Uterus (tissue), 2 donors: ENCODE measurements around the gene PRMT7.

ENCODE experiments used
- POLR2A ChIP-seq, 2 donors: fragments of 450-650 bp; IDR thresholded peaks; one replicate each; pipeline ENCODE4 v1.6.1; 2016; ENCODE audit warnings: antibody characterized with exemption in 2 of 2, mild to moderate bottlenecking in 1 of 2, moderate library complexity in 1 of 2
- TF ChIP-seq, protein P1 (sequence below), 4 experiments: fragments of 200-600 bp in 2 of 4; fragments of 450-650 bp in 2 of 4; sonication (generic) in 2 of 4; IDR thresholded peaks; one replicate each; pipeline ENCODE4 v1.5.1; 2016 to 2019; ENCODE audit warnings: antibody characterized with exemption in 4 of 4, mild to moderate bottlenecking in 2 of 4, moderate library complexity in 1 of 4

DNA sequence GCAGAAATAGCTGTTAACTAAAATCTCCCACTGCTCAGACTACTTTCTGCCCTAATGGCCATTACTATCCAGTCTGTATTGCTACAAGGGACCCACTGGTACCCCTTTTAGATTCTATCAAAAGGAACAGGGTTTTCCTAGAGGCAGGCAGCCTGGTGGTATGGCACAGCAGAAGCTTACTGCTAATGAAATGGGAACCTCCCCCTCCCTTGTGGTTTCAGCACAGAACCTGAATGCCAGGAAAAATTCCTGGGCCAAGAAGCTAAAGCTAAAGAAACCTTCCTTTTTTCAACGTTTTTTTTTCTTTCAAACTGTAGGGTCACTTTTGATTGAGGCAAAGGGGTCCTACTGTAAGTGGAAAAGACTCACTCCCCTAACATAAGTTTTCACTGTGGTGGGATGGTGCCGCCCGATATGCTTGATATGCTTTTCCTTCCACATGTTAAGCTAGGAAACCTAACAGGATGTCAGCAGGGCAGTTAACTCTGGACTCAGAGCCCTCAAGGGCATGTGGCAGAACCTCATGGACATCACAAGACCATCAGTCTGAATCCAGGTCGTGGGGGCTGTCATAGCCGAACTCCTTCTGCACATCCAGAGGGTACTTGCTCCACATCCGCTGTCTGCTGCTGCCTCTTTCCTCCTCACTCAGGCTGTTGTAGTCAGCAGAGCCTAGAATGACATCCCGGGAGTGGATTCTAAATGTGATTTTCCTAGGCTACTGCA lies 9.9 kb upstream of the PRMT7 start:
- TF ChIP-seq POLR2A (IDR thresholded peaks at IDR 0.05), result no peak
- TF ChIP-seq, protein P1, sequence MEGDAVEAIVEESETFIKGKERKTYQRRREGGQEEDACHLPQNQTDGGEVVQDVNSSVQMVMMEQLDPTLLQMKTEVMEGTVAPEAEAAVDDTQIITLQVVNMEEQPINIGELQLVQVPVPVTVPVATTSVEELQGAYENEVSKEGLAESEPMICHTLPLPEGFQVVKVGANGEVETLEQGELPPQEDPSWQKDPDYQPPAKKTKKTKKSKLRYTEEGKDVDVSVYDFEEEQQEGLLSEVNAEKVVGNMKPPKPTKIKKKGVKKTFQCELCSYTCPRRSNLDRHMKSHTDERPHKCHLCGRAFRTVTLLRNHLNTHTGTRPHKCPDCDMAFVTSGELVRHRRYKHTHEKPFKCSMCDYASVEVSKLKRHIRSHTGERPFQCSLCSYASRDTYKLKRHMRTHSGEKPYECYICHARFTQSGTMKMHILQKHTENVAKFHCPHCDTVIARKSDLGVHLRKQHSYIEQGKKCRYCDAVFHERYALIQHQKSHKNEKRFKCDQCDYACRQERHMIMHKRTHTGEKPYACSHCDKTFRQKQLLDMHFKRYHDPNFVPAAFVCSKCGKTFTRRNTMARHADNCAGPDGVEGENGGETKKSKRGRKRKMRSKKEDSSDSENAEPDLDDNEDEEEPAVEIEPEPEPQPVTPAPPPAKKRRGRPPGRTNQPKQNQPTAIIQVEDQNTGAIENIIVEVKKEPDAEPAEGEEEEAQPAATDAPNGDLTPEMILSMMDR (IDR thresholded peaks at IDR 0.05), result no peak
